K562 (cell line): ENCODE data around the gene GCK. TPM values are rescaled to one million over a fixed set of nuclear protein-coding genes. Genes with fewer than 3 reads are reported as not detected.
"Not testable (repeated sequence)": the region's sequence is repeated elsewhere in the genome, so short reads cannot be mapped to it uniquely, and the experiment has no call there.

ENCODE experiments used
- ATAC-seq: fragments of 200-7000 bp; cut with Tn5 transposase; 3 replicates; pipeline ENCODE4 v1.9.1; 2020; ENCODE audit warnings: moderate library complexity
- BruUV-seq: library from RNA; stranded (reverse); fragments of 400-500 nt; replicated peaks from 2 replicates; lab custom pipeline; 2021; lab: Mats Ljungman, UMichigan
- CTCF ChIA-PET: fragments of 300-600 bp; formaldehyde crosslinking; extraction: SDS; loops from one replicate; lab custom pipeline; 2021; ENCODE audit warnings: low intra/inter-chr PET ratio; lab: Yijun Ruan, JAX
- POLR2A ChIA-PET: fragments of 300-600, 350-650 bp; sonication (Branson Sonifier 250); formaldehyde crosslinking; extraction: SDS; loops from one replicate; lab custom pipeline; 2021; ENCODE audit warnings: antibody characterized with exemption, inconsistent platforms; lab: Yijun Ruan, JAX
- DNase-seq, 4 experiments: peaks; one replicate each; pipeline versions ENCODE4 v3.0.0 to v3.0.0-alpha.2; 2011 to 2018; ENCODE audit warnings: low spot score in 3 of 4, mixed read lengths in 3 of 4; ENCODE audit errors: extremely low read depth in 1 of 4
- FAIRE-seq: peaks from 2 replicates; lab custom pipeline; 2011; peaks lifted over from hg19 to GRCh38; lab: Jason Lieb, UNC
- H2AFZ ChIP-seq: 2 replicates; pipeline ENCODE4 v1.6.0; 2011; ENCODE audit warnings: low read depth, low read length, control low read depth, inconsistent platforms
- H3K27ac ChIP-seq: fragments of 200-600 bp; 3 replicates; pipeline ENCODE4 v1.8.0; 2011; ENCODE audit warnings: low read depth, mild to moderate bottlenecking, control low read depth, inconsistent platforms, low read length, moderate library complexity, mixed read lengths; ENCODE audit errors: extremely low read depth
- H3K27me3 ChIP-seq, 2 experiments: fragments of 300-600 bp in 1 of 2; 2 replicates in 1 of 2; 3 replicates in 1 of 2; pipeline versions ENCODE4 v1.6.0 to v1.8.0; 2011; ENCODE audit warnings: inconsistent platforms in 2 of 2, low read length in 2 of 2, mild to moderate bottlenecking in 1 of 2, mixed read lengths in 1 of 2, moderate library complexity in 1 of 2; ENCODE audit not compliant: control insufficient read depth in 2 of 2, insufficient read depth in 2 of 2
- H3K36me3 ChIP-seq: fragments of 300-600 bp; 3 replicates; pipeline ENCODE4 v1.8.0; 2011; ENCODE audit warnings: mild to moderate bottlenecking, low read length, inconsistent platforms; ENCODE audit not compliant: control insufficient read depth, insufficient read depth
- H3K4me1 ChIP-seq, 2 experiments: fragments of 200-600 bp in 1 of 2; replicated peaks in 1 of 2; 2 replicates in 1 of 2; 3 replicates in 1 of 2; pipeline versions ENCODE4 v1.5.1 to v1.8.0; 2011; ENCODE audit warnings: inconsistent platforms in 2 of 2, low read length in 2 of 2, mild to moderate bottlenecking in 1 of 2, mixed read lengths in 1 of 2, moderate library complexity in 1 of 2; ENCODE audit not compliant: control insufficient read depth in 2 of 2, insufficient read depth in 2 of 2
- H3K4me2 ChIP-seq: 2 replicates; pipeline ENCODE4 v1.6.1; 2011; ENCODE audit warnings: low read length, control low read depth, inconsistent platforms, mixed read lengths; ENCODE audit not compliant: insufficient read depth
- H3K4me3 ChIP-seq: fragments of 200-600 bp; sonication (generic), shearing (Covaris generic); 2 replicates; pipeline ENCODE4 v1.5.1; 2016; ENCODE audit warnings: control low read depth, inconsistent platforms
- H3K79me2 ChIP-seq: fragments of 200-600 bp; 3 replicates; pipeline ENCODE4 v1.8.0; 2011; ENCODE audit warnings: low read length, inconsistent platforms; ENCODE audit not compliant: control insufficient read depth, insufficient read depth
- H3K9ac ChIP-seq, 2 experiments: 2 replicates each; pipeline versions ENCODE4 v1.6.0 to v1.6.1; 2011; ENCODE audit warnings: low read depth in 2 of 2, low read length in 2 of 2, control low read depth in 1 of 2, inconsistent platforms in 1 of 2, mild to moderate bottlenecking in 1 of 2, mixed read lengths in 1 of 2; ENCODE audit not compliant: insufficient read depth in 1 of 2
- H3K9me1 ChIP-seq: one replicate; pipeline ENCODE4 v1.6.0; 2011; ENCODE audit warnings: inconsistent platforms, mild to moderate bottlenecking, low read length, moderate library complexity; ENCODE audit not compliant: control insufficient read depth, insufficient read depth
- H3K9me3 ChIP-seq: replicated peaks from 2 replicates; pipeline ENCODE4 v1.5.1; 2011; ENCODE audit warnings: low read depth, low read length, inconsistent platforms; ENCODE audit not compliant: control insufficient read depth, insufficient read depth
- H4K20me1 ChIP-seq: replicated peaks from 2 replicates; pipeline ENCODE4 v1.6.1; 2011; ENCODE audit warnings: low read length, inconsistent platforms, mixed read lengths; ENCODE audit not compliant: control insufficient read depth, insufficient read depth
- ZBTB17 ChIP-seq: fragments of 450-650 bp; formaldehyde crosslinking; IDR thresholded peaks from 2 replicates; pipeline ENCODE4 v1.4.0; 2020; ENCODE audit warnings: mild to moderate bottlenecking
- ZNF146 ChIP-seq: IDR thresholded peaks from one replicate; pipeline ENCODE4 v1.6.1; 2018; ENCODE audit warnings: missing compliant biosample characterization; ENCODE audit not compliant: unreplicated experiment
- ZNF407 ChIP-seq: fragments of 450-650 bp; IDR thresholded peaks from 2 replicates; pipeline ENCODE4 v1.6.1; 2016; ENCODE audit warnings: low read depth
- WGBS: fragments of 100-300 bp; shearing (Covaris generic); methylation state at CpG from one replicate; pipeline ENCODE4 v1.1.6; 2016; ENCODE audit warnings: low coverage, mixed read lengths; ENCODE audit not compliant: insufficient coverage; ENCODE audit errors: missing lambda C conversion rate; 5-methylcytosine and 5-hydroxymethylcytosine counted together
- in situ Hi-C: fragments of 300-500 bp; cut with MboI; formaldehyde crosslinking; loops from 4 replicates; pipeline ENCODE4 v1.15.0; 2018; ENCODE audit warnings: inconsistent platforms, mixed read lengths
- intact Hi-C: fragments of 100-400 bp; cut with micrococcal nuclease; formaldehyde crosslinking; loops from 2 replicates; pipeline ENCODE4 v1.14.2; 2022
- polyA plus RNA-seq, 8 experiments: library from polyadenylated mRNA; depleted of rRNA in 4 of 8; stranded (reverse) in 5 of 8; unstranded in 3 of 8; fragments of >200 nt; fragmentation: Nextera tagmentation in 2 of 8; fragmentation: Illumina TruSeq in 1 of 8; extraction: Ambion mirVana in 2 of 8; extraction: Trizol in 1 of 8; gene quantifications; 2 replicates each; pipeline versions ENCODE4 v1.2.1 to v1.2.3, GENCODE V29; 2011 to 2014; ENCODE audit warnings: inconsistent platforms in 1 of 8, missing spikeins in 1 of 8
- total RNA-seq, 7 experiments: library from RNA; depleted of rRNA in 6 of 7; stranded (reverse); fragments of >200 nt in 6 of 7; fragmentation: Illumina TruSeq in 2 of 7; extraction: Trizol in 2 of 7; gene quantifications; 2 replicates each; pipeline versions ENCODE4 v1.2.1 to v1.2.3, GENCODE V29; 2011 to 2021; ENCODE audit warnings: low replicate concordance in 1 of 7

The GCK gene
- total and polyA plus RNA-seq, 9 of the 15 experiments (the other 6 are each of a cell fraction or from before 2014, with no cell fraction given), result 0.11 to 0.55 (median 0.16) TPM; not detected in 3

DNA sequence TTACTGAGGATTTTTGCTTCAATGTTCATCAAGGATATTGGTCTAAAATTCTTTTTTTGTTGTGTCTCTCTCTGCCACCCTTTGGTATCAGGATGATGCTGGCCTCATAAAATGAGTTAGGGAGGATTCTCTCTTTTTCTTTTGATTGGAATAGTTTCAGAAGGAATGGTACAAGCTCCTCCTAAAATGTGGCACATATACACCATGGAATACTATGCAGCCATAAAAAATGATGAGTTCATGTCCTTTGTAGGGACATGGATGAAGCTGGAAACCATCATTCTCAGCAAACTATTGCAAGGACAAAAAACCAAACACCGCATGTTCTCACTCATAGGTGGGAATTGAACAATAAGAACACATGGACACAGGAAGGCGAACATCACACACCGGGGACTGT is 10.9 kb upstream of the GCK start:
- H3K9me1 ChIP-seq, FAIRE-seq, H3K9me3 ChIP-seq, H3K4me2 ChIP-seq, H3K4me3 ChIP-seq, H3K27me3 ChIP-seq, H3K4me1 ChIP-seq, H3K27ac ChIP-seq, H3K9ac ChIP-seq, in situ Hi-C loops, CTCF ChIA-PET, DNase-seq, ATAC-seq, intact Hi-C loops: not testable (repeated sequence)
- no CpG with 5 or more reads among the region's 3 CpGs for WGBS
- BruUV-seq, result TSS peak; percentile 83
- H3K79me2 ChIP-seq, result peaks cover 33% of the 10 kb centered on the region
- H3K36me3 ChIP-seq, result peaks cover 23% of the 10 kb centered on the region
- peak; percentile 60 for TF ChIP-seq ZNF146 (CRISPR knock-in tag)
- H2AFZ ChIP-seq, result peak overlapping the region; percentile 8; the same call in 1 of the 2 replicates
- H4K20me1 ChIP-seq, result peaks cover 11% of the 10 kb centered on the region; the same call in 1 of the 2 replicates
- POLR2A ChIA-PET, result interaction anchor here (0.6 to 1.2 kb wide), 3 partner anchors 11 to 139 kb away, joined by 3 to 5 read pairs (median 3); no protein-coding TSS in a partner anchor

DNA sequence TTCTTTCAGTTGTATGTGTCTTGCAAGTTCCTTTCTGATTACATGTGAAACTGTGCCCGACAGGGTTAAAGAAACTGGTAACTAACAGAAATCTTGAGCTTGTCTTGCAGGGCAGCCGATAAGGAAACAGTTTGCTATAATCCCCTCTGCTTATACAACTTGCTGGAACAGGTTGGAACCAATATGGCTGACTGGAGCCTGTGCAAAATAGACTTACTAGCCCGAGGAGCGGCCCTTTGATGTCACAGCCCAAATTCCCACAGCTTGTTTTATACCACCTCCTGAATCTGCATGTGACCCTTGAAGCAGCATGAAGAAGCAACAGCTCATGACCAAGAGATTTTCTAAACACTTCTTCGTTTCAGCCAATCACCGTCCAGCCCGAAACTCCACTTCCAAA is 8.2 kb upstream of the GCK start:
- ATAC-seq, result no peak
- in situ Hi-C loops (no loop called here), intact Hi-C loops (loop anchor here (2.0 to 5.0 kb wide), 3 partner anchors 50 to 125 kb away; no protein-coding TSS in a partner anchor)
- FAIRE-seq, result no peak
- Histone ChIP-seq H3K4me3 (no peak overlapping the region), H3K27me3 (no peaks in the 10 kb centered on the region), H2AFZ (peak overlapping the region; percentile 14; the same call in 1 of the 2 replicates), H3K9ac (no peak overlapping the region), H3K79me2 (peaks cover 17% of the 10 kb centered on the region), H3K9me3 (no peaks in the 10 kb centered on the region), H3K27ac (no peak overlapping the region), H3K4me1 (peaks cover 3 to 6% of the 10 kb centered on the region in 2 experiments; a peak in 3 of 5 replicates), H3K9me1 (no peaks in the 10 kb centered on the region), H3K4me2 (no peak overlapping the region), H4K20me1 (peaks cover 4% of the 10 kb centered on the region; the same call in 1 of the 2 replicates), H3K36me3 (peaks cover 1% of the 10 kb centered on the region; the same call in 2 of the 3 replicates)
- BruUV-seq, result no TSS peak
- POLR2A ChIA-PET, result interaction anchor here (0.5 to 2.0 kb wide), 6 partner anchors 17 to 267 kb away, joined by 3 to 6 read pairs (median 4); partner anchors contain the start of gene POLD2
- 17% methylated on average over 7 of the region's 7 CpGs for WGBS
- no peak for DNase-seq
- CTCF ChIA-PET, result no interaction called here
- TF ChIP-seq ZNF407 (no peak), ZBTB17 (no peak)
